IPS DF 19.7 (cell line): ENCODE measurements around the gene ATXN7L1.

Source experiments
- DNase-seq: peaks from one replicate; pipeline ENCODE4 v3.0.0-alpha.2; 2013; ENCODE audit warnings: low read depth, low spot score

Gene ATXN7L1

DNA sequence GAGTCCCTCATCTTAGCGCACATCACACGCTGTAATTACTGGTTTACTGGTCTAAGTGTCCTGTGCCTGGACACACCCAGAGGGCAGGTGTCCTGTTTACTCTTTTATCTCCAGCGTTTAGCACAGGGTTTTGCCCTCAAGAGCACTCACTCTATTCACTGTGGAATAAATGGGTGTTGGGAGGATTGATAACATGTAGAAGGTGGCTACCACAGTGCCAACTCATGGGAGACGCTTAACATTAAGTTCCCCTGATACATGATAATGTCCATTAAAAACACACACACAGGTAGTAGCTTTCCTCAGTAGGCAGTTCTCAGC, 199.0 kb downstream of the ATXN7L1 start:
- DNase-seq = no peak

GRCh38 chr7:105675934-105676371, 200.4 kb downstream of the ATXN7L1 start:
- no peak for DNase-seq

- no peak for DNase-seq
Measured at GRCh38 chr7:105674200-105674920, 202.0 kb downstream of the ATXN7L1 start.

DNA sequence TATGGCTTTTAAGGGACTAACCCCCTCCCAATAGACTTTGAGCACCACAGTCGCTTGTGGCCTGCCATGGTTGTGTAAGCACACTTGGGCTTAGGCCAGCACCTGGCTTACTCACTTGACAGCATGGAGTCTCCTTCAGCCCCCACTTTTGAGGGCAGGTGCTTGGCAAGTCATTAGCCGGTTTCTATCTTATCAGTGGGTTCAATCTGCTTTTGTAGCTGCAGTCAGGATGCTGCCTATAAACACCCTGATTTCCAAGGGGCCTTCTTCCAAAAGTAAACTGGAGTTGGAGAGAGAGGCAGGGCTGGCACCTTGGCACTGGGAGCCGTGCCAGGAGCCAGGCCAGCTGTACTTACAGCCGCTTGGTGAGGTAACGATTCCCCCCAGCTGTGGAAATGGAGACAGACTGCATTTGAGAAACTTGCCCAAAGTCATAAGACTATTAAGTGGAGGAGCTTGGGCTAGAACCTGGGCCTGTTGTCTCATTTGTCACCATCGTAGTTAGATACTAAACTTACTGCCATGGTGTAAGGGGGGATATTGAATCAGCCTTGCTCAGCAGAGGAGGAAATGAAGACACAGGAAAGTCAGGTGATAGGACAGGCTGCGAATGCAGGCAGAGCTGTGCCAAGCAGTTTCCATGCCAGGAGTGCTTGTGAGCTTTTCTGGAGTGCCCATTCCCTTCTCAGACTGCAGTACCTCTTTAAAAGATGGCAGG, 202.9 kb downstream of the ATXN7L1 start:
- no peak for DNase-seq

DNA sequence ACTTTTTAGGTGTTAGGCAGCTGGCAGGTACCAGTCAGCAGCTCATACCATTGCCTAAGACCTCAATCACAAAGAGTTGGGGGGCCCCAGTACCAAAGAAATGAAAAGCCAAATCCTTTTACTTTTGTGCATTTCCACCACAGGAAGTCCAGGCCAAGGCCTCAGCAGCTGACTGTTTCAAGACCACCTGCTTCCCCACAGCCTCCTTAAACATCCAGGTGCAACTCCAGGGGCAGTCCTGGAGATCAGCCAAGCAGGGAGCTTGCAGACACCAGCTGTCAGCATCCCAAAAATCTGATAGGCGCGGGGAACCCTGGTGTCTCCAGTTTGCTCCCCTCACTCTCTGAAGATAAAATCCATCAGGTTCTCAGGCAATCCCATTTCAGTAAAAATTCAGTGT, 203.6 kb downstream of the ATXN7L1 start:
- no peak for DNase-seq

GRCh38 chr7:105666324-105666723, 210.1 kb downstream of the ATXN7L1 start:
- no peak for DNase-seq

GRCh38 chr7:105665684-105666083, 210.7 kb downstream of the ATXN7L1 start:
- DNase-seq = no peak

- DNase-seq = no peak
Measured at GRCh38 chr7:105664816-105665525, 211.4 kb downstream of the ATXN7L1 start.

DNA sequence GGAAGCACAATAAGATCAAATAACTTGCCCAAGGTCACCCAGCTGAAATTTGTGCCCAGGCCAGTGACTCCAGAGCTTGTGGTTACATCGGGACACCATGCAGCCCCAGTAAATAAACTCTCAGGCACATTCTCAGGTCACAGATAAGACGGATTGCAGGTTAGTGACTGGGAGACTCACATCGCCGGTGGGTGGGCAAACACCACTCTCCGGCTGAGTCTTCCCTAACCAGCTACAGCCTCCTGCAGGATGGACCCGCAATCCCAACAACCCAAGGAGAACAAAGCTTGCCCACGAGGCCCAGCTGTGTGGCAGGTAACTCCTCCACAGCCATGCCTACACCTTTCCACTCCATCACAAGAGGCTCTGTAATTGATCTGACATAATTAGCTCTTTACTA, 213.4 kb downstream of the ATXN7L1 start:
- no peak for DNase-seq

DNA sequence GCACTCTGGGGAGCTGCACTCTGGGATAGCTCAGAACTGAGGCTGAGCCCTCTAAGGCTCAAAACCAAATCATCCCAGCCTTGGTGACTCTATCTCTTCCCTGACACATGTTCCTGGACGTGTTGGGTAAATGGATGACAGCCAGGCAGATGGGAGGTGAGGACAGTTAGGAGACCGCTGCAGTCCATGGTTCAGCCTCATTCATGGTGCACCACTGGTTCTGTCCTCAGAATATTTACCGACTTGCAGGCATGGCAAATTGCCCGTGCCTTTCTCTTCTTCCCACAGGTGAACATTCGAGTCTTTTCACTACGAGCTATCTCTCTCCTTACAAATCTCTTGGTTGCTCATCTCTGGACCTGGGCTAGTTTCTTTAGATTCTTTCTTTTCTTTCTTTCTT, 214.8 kb downstream of the ATXN7L1 start:
- no peak for DNase-seq

DNA sequence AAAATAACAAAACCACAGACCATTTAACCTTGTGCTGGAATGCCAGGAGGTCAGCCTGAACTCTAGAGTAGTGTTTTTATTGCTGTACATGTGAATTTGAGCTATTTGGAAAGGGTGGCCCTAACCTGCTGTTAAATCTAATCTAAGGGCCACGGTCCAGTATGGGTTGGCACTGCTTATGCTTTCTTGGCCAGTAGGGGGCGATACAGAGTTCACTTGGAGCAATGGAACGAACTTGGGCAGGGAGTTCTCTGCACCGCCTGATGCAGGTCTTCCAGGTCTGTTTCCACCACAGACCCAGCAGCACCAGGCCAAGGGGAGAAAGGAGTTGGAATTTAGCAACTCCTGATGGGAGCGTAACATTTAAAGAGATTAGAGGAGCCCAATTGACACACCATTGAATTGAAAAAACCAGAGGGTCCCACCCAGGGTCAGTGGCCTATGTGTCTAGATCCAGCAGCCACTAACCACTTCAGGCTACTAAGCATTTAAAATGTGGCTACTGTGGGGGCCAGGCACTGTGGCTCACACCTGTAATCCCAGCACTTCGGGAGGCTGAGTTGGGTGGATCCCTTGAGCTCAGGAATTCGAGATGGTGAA, 219.4 kb downstream of the ATXN7L1 start:
- DNase-seq = no peak

GRCh38 chr7:105655500-105656380, 220.7 kb downstream of the ATXN7L1 start:
- DNase-seq = no peak

GRCh38 chr7:105655067-105655466, 221.3 kb downstream of the ATXN7L1 start:
- no peak for DNase-seq

GRCh38 chr7:105654095-105654686, 222.2 kb downstream of the ATXN7L1 start:
- DNase-seq = no peak

GRCh38 chr7:105653441-105654005, 222.9 kb downstream of the ATXN7L1 start:
- no peak for DNase-seq

DNA sequence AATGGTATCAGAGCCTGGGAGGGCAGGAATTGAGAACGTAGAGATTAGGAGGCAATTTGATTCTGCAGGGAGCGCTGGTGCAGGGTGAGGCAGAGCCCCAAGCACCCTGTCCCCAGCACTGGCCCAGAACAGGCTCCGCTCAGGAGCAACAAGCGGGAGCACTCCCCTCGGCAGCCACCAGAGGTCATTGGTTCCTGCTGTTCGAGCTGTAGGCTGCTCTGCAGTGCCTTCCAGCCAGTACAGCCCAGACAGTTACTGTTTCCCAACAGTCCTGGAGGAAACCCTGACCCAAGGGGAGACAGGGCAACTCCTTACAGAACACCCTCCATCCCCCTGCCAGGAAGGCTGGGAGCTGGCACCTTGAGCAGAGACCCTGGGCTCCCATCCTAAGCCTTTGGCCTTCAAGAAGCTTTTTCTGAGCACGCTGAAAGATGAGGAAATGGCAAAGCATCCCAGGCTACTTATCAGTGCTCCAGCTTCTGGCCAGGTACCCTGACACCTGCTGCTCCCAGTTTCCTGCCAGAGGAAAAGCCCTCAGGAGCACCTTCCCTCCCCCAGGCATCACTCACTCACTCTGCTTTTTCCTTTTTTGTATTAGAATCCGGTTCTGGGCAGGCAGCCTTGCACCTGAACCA, 223.9 kb downstream of the ATXN7L1 start:
- no peak for DNase-seq

GRCh38 chr7:105651798-105652197, 224.6 kb downstream of the ATXN7L1 start:
- DNase-seq = no peak

DNA sequence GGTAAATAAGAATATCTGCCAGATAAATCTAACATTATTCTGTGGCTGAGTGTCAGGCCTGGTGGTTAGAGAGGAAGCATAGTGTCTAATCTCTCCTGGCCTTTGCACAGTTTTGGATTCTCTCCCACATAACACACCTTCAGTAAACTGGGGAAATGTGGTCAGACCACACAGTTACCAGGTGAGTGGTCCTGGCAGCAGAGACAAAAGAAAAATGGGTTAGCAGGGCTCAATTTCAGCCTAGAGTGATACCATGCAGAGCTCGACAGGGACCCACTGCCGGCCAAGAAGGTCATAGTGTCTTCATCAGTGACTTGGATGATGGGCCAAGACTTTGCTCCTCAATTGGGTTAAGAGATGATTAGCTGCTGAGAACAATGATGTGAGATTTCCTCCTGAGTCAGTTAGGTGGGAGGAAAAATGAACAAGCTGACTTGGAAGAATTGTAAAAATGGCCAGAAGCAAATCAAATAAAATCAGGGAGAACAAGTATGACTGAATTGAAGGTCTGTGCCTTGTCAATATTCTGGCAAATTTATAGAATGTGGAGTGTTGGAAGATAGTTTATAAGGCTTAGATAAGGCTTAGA, 225.9 kb downstream of the ATXN7L1 start:
- no peak for DNase-seq

- no peak for DNase-seq
Measured at GRCh38 chr7:105649727-105650381, 226.5 kb downstream of the ATXN7L1 start.
